ENCODE measurements around the gene TMEM182. TPM values are rescaled to one million over a fixed set of nuclear protein-coding genes. Genes with fewer than 3 reads are reported as not detected.

The TMEM182 gene
- total and polyA plus RNA-seq, 9 of the 15 experiments (the other 6 are each of a cell fraction or from before 2014, with no cell fraction given): 5.2 to 11.4 (median 7.5) TPM

DNA sequence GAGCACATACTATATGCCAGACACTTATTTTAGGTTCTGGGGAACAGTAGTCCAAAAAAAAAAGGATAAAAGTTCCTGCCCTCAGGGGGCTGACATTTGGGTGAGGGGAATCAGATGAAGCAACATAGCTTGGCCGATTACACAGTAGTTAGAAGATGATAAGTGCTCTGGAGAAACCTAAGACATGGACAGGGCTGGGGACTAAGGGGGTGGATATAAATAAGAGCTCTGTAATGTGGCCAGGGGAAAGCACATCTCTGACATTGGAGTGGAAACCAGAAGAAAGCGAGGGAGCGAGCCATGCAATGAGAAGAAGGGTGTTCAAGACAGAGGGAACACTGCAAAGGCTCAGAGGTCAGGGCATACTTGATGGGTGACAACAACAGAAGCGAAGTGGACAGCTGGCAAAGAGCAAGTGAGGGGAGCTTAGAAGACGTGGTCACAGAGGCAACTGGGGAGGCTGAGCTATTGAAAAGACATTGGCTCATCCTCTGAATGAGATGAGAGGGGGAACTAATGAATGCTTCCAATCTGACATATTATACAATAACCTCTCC, 11.4 kb downstream of the TMEM182 start:
- BruUV-seq (replicated peaks): no TSS peak
- no peak for FAIRE-seq
- Histone ChIP-seq H3K27ac (ENCODE audit: extremely low read depth, low read depth, low read length) (no peak overlapping the region), H3K79me2 (ENCODE audit: control insufficient read depth, insufficient read depth, low read length) (no peaks in the 10 kb centered on the region), H3K4me2 (ENCODE audit: insufficient read depth, low read length) (no peak overlapping the region), H3K27me3 (ENCODE audit: control insufficient read depth in 2 of 2, insufficient read depth in 2 of 2, low read length in 2 of 2) (no peaks in the 10 kb centered on the region), H3K9me3 (replicated peaks; ENCODE audit: control insufficient read depth, insufficient read depth, low read depth, low read length) (no peaks in the 10 kb centered on the region), H3K36me3 (ENCODE audit: control insufficient read depth, insufficient read depth, low read length) (no peaks in the 10 kb centered on the region), H4K20me1 (replicated peaks; ENCODE audit: control insufficient read depth, insufficient read depth, low read length) (no peaks in the 10 kb centered on the region), H3K9ac (ENCODE audit: insufficient read depth in 1 of 2, low read depth in 2 of 2, low read length in 2 of 2) (no peak overlapping the region), H3K4me3 (no peak overlapping the region), H2AFZ (ENCODE audit: low read depth, low read length) (no peak overlapping the region), H3K4me1 (replicated peaks in 1 of 2; ENCODE audit: control insufficient read depth in 2 of 2, insufficient read depth in 2 of 2, low read length in 2 of 2) (no peaks in the 10 kb centered on the region), H3K9me1 (ENCODE audit: control insufficient read depth, insufficient read depth, low read length) (no peaks in the 10 kb centered on the region)
- in situ Hi-C loops (cut with MboI): no loop called here
- no peak for ATAC-seq
- intact Hi-C loops (cut with micrococcal nuclease): no loop called here
- POLR2A ChIA-PET: interaction anchor here (1.5 kb wide), 1 partner anchor 11 kb away, joined by 4 read pairs; the partner anchor contains the start of gene TMEM182
- no peak for DNase-seq (ENCODE audit: extremely low read depth in 1 of 4, low spot score in 3 of 4)
- WGBS (ENCODE audit: insufficient coverage, low coverage, missing lambda C conversion rate): 67% methylated on average over 5 of the region's 5 CpGs
- CTCF ChIA-PET (ENCODE audit: low intra/inter-chr PET ratio): no interaction called here
- TF ChIP-seq FOS (IDR thresholded peaks at IDR 0.05; ENCODE audit: extremely low read depth, insufficient read length): no peak
- TF ChIP-seq TFAM (CRISPR knock-in tag; conservative IDR thresholded peaks at IDR 0.05): no peak
- no peak for TF ChIP-seq XRCC5 (IDR thresholded peaks at IDR 0.05; ENCODE audit: low read depth, low read length)
- TF ChIP-seq, protein P1, sequence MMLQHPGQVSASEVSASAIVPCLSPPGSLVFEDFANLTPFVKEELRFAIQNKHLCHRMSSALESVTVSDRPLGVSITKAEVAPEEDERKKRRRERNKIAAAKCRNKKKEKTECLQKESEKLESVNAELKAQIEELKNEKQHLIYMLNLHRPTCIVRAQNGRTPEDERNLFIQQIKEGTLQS (IDR thresholded peaks at IDR 0.05): no peak
- TF ChIP-seq, protein P1 (CRISPR knock-in tag; conservative IDR thresholded peaks at IDR 0.05): no peak
- TF ChIP-seq, protein P2, sequence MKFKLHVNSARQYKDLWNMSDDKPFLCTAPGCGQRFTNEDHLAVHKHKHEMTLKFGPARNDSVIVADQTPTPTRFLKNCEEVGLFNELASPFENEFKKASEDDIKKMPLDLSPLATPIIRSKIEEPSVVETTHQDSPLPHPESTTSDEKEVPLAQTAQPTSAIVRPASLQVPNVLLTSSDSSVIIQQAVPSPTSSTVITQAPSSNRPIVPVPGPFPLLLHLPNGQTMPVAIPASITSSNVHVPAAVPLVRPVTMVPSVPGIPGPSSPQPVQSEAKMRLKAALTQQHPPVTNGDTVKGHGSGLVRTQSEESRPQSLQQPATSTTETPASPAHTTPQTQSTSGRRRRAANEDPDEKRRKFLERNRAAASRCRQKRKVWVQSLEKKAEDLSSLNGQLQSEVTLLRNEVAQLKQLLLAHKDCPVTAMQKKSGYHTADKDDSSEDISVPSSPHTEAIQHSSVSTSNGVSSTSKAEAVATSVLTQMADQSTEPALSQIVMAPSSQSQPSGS (CRISPR knock-in tag; IDR thresholded peaks at IDR 0.05): no peak
- TF ChIP-seq, protein P3, sequence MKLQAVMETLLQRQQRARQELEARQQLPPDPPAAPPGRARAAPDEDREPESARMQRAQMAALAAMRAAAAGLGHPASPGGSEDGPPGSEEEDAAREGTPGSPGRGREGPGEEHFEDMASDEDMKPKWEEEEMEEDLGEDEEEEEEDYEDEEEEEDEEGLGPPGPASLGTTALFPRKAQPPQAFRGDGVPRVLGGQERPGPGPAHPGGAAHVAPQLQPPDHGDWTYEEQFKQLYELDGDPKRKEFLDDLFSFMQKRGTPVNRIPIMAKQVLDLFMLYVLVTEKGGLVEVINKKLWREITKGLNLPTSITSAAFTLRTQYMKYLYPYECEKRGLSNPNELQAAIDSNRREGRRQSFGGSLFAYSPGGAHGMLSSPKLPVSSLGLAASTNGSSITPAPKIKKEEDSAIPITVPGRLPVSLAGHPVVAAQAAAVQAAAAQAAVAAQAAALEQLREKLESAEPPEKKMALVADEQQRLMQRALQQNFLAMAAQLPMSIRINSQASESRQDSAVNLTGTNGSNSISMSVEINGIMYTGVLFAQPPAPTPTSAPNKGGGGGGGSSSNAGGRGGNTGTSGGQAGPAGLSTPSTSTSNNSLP (IDR thresholded peaks at IDR 0.05; ENCODE audit: borderline replicate concordance, low read depth, low read length): no peak
- TF ChIP-seq ATF7 (IDR thresholded peaks at IDR 0.05): no peak
- TF ChIP-seq, protein P4, sequence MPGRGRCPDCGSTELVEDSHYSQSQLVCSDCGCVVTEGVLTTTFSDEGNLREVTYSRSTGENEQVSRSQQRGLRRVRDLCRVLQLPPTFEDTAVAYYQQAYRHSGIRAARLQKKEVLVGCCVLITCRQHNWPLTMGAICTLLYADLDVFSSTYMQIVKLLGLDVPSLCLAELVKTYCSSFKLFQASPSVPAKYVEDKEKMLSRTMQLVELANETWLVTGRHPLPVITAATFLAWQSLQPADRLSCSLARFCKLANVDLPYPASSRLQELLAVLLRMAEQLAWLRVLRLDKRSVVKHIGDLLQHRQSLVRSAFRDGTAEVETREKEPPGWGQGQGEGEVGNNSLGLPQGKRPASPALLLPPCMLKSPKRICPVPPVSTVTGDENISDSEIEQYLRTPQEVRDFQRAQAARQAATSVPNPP (IDR thresholded peaks at IDR 0.05; ENCODE audit: borderline replicate concordance, insufficient read depth, insufficient read length): no peak
- TF ChIP-seq ZNF507 (tag; conservative IDR thresholded peaks at IDR 0.05): no peak
- no peak for TF ChIP-seq PRMT5 (CRISPR knock-in tag; IDR thresholded peaks at IDR 0.05)
- no peak for TF ChIP-seq KDM1A (IDR thresholded peaks at IDR 0.05)
- TF ChIP-seq, protein P5, sequence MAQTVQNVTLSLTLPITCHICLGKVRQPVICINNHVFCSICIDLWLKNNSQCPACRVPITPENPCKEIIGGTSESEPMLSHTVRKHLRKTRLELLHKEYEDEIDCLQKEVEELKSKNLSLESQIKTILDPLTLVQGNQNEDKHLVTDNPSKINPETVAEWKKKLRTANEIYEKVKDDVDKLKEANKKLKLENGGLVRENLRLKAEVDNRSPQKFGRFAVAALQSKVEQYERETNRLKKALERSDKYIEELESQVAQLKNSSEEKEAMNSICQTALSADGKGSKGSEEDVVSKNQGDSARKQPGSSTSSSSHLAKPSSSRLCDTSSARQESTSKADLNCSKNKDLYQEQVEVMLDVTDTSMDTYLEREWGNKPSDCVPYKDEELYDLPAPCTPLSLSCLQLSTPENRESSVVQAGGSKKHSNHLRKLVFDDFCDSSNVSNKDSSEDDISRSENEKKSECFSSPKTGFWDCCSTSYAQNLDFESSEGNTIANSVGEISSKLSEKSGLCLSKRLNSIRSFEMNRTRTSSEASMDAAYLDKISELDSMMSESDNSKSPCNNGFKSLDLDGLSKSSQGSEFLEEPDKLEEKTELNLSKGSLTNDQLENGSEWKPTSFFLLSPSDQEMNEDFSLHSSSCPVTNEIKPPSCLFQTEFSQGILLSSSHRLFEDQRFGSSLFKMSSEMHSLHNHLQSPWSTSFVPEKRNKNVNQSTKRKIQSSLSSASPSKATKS (CRISPR knock-in tag; IDR thresholded peaks at IDR 0.05): no peak
- no peak for TF ChIP-seq SPI1 (IDR thresholded peaks at IDR 0.05; ENCODE audit: borderline replicate concordance, low read depth, low read length)
- TF ChIP-seq YY1 (IDR thresholded peaks at IDR 0.05; ENCODE audit: borderline replicate concordance in 1 of 3, control insufficient read depth in 1 of 3, extremely low read depth in 1 of 3, insufficient read depth in 3 of 3, insufficient read length in 1 of 3, insufficient replicate concordance in 2 of 3, low read depth in 1 of 3, low read length in 2 of 3): no peak

Measured in K562 (cell line).